Neuron (in vitro differentiated cells): ENCODE data around the gene ANKRD33B.

Experiments used
- H2AFZ ChIP-seq: one replicate; pipeline ENCODE4 v1.6.1; 2013; ENCODE audit warnings: low read depth, mild to moderate bottlenecking, inconsistent platforms, low read length, moderate library complexity
- H3K27me3 ChIP-seq: one replicate; pipeline ENCODE4 v1.6.1; 2013; ENCODE audit warnings: low read length; ENCODE audit not compliant: insufficient read depth
- H3K36me3 ChIP-seq: one replicate; pipeline ENCODE4 v1.6.1; 2013; ENCODE audit warnings: low read length; ENCODE audit not compliant: insufficient read depth
- H3K4me1 ChIP-seq: one replicate; pipeline ENCODE4 v1.6.1; 2013; ENCODE audit warnings: low read length; ENCODE audit not compliant: insufficient read depth
- H3K4me3 ChIP-seq: 2 replicates; pipeline ENCODE4 v1.5.1; 2013; ENCODE audit warnings: mild to moderate bottlenecking, low read length, moderate library complexity
- H3K9me3 ChIP-seq: one replicate; pipeline ENCODE4 v1.6.1; 2013; ENCODE audit warnings: low read length

Gene ANKRD33B

DNA sequence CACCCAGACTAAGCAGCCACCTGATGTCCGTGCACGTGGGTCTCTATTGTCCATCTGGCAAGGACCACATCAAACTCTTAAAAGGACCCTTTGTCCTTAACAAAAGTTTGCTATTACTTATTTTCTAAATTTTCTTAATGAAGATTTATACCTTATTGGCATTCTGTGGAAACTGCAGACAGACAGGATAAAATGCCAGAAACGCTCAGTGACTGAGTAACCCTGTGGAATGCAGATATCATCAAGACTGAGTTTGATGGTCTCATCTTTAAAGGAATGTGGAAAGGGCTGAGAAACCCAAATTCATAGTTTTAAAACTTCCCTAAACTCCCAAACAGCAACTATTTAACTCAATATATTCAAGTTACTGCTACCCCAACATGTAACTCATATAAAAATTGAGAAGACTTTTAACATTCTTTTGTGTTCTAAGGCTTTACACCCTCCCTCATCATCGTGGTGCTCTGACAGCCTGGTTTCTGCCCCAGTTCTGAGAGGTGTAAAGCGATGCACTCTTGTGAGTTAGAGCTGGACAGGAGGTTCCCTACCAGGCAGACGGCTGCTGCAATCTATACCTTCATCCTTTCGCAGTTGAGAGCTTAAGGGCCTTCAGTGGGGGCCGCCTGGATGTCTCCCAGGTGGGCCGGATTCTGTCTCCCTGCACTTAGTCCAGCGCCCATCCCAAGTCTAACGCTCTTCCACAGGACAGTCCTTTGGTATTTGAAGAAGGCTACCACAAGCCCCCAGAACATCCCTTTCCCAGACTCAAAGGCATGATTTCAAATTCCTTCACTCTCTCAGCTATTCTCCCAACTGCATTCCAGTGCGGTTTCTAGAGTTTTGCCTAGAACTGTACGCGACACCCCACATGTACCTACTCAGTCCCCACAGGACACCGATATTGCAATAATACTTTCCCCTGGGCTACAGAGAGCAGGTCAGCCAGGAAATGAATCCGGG is 128.2 kb downstream of the ANKRD33B start:
- Histone ChIP-seq H3K4me1 (no peaks in the 10 kb centered on the region), H3K9me3 (peaks cover 4% of the 10 kb centered on the region), H3K36me3 (no peaks in the 10 kb centered on the region), H3K27me3 (no peaks in the 10 kb centered on the region), H3K4me3 (no peak overlapping the region), H2AFZ (no peak overlapping the region)

DNA sequence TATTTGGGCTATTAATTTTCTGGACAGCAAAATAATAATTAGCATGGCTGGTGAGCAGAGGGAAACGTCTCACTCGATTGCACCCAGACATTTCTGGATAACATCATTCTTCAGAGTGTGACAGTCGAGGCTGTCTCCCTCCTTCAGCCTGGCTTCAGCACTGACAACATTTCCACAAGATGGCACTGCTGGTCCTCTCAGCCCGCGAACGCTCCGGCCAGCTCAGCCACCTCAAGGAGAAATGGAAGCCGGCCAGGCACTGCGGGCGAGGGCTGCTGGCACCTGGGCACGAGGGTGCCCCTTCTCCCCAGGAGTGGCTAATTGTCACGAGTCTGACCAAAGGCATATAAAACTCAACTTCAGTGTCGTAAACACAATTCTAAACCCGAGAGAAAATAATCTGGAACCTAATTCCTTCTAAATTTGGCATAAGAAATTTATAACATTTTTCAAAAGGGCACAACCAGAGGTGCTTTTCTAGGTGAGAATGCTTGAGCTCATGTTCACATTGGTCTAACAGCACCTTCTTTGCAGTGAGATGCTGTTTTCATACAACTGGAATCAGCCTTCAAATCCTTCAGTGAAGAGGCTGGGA is 131.3 kb downstream of the ANKRD33B start:
- Histone ChIP-seq H3K9me3 (no peaks in the 10 kb centered on the region), H2AFZ (no peak overlapping the region), H3K27me3 (no peaks in the 10 kb centered on the region), H3K36me3 (no peaks in the 10 kb centered on the region), H3K4me3 (no peak overlapping the region), H3K4me1 (no peaks in the 10 kb centered on the region)

DNA sequence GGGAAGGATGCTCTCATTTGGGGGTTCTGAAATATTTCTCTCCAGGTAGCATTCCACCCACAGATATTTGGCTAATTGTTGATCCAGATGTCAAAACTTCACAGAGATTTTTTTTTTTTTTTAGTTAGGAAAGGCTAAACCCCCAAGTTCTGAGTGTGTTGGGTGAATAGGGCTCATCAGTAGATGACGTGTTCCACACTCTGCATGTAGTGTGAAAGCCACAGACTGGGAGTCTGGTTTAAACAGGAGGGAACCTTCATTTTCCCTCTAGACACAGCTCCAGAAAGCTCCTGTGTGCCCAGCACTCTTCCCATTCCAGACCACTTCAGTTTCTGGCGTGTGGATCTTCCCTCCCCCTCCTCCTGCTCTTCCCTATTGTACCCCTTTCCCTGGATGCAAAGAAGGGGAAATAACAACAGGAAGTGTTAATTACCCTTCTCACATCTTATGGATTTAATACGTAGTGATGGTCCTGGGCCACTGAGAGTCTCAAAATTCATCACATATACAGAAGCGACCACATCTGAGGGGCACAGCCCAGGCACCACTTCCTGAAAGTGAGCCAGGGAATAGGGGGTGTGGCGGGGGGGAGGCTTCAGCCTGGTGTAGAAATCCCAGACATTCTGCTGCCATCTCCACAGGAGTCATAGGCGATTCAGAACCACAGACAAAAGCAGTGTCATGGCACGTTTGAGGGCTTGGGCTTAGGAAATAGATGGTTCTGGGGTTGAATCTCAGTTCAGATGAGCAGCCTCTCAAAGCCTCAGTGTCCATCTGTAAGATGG is 132.1 kb downstream of the ANKRD33B start:
- no peak overlapping the region for H2AFZ ChIP-seq
- H3K9me3 ChIP-seq, result no peaks in the 10 kb centered on the region
- H3K27me3 ChIP-seq, result no peaks in the 10 kb centered on the region
- no peak overlapping the region for H3K4me3 ChIP-seq
- no peaks in the 10 kb centered on the region for H3K36me3 ChIP-seq
- H3K4me1 ChIP-seq, result no peaks in the 10 kb centered on the region

GRCh38 chr5:10699281-10699874 is 135.5 kb downstream of the ANKRD33B start:
- no peaks in the 10 kb centered on the region for H3K36me3 ChIP-seq
- no peak overlapping the region for H3K4me3 ChIP-seq
- H3K27me3 ChIP-seq, result no peaks in the 10 kb centered on the region
- no peaks in the 10 kb centered on the region for H3K4me1 ChIP-seq
- no peak overlapping the region for H2AFZ ChIP-seq
- H3K9me3 ChIP-seq, result no peaks in the 10 kb centered on the region

GRCh38 chr5:10699987-10700386 is 136.1 kb downstream of the ANKRD33B start:
- Histone ChIP-seq H3K4me3 (no peak overlapping the region), H3K36me3 (no peaks in the 10 kb centered on the region), H2AFZ (no peak overlapping the region), H3K4me1 (no peaks in the 10 kb centered on the region), H3K27me3 (no peaks in the 10 kb centered on the region), H3K9me3 (no peaks in the 10 kb centered on the region)

GRCh38 chr5:10700516-10700915 is 136.6 kb downstream of the ANKRD33B start:
- Histone ChIP-seq H2AFZ (no peak overlapping the region), H3K4me3 (no peak overlapping the region), H3K27me3 (no peaks in the 10 kb centered on the region), H3K4me1 (no peaks in the 10 kb centered on the region), H3K36me3 (peaks cover 4% of the 10 kb centered on the region), H3K9me3 (no peaks in the 10 kb centered on the region)

GRCh38 chr5:10701567-10702039 is 137.7 kb downstream of the ANKRD33B start:
- Histone ChIP-seq H3K9me3 (no peaks in the 10 kb centered on the region), H3K4me1 (no peaks in the 10 kb centered on the region), H3K27me3 (no peaks in the 10 kb centered on the region)

DNA sequence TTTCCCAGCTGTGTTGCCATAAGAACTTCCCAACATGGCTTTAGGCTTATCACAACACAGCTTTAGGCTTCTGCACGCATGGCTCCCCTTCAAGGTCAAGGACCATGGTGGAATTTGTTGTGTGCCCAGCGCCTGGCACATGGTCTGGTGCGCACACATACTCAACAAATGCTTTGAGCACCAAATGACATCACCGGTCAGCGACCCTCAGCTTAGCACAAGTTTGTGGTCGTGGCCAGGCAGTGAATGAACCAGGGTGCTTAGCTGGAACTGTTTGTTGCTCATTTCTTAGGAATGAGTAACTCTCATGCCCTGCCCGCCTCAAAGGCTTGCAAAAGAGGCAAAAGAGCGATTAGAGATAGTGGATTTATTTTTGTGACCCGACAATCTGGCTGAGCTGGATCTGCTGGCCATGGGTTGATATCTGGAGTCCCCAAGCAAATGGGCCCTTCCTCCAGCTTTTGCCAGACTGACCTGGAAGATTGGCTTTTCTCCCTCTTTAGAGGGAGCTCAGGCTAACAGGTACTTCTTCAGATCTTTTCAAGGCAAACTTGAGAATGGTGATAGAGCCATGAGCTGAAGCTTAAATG is 138.3 kb downstream of the ANKRD33B start:
- H3K4me3 ChIP-seq, result no peak overlapping the region
- H3K4me1 ChIP-seq, result no peaks in the 10 kb centered on the region
- no peaks in the 10 kb centered on the region for H3K9me3 ChIP-seq
- peaks cover 4% of the 10 kb centered on the region for H3K36me3 ChIP-seq
- no peak overlapping the region for H2AFZ ChIP-seq
- no peaks in the 10 kb centered on the region for H3K27me3 ChIP-seq

More at GRCh38 chr5:10701567-10702039, 137.7 kb downstream of the ANKRD33B start:
- Histone ChIP-seq H3K4me3 (no peak overlapping the region), H2AFZ (no peak overlapping the region), H3K36me3 (peaks cover 4% of the 10 kb centered on the region)

DNA sequence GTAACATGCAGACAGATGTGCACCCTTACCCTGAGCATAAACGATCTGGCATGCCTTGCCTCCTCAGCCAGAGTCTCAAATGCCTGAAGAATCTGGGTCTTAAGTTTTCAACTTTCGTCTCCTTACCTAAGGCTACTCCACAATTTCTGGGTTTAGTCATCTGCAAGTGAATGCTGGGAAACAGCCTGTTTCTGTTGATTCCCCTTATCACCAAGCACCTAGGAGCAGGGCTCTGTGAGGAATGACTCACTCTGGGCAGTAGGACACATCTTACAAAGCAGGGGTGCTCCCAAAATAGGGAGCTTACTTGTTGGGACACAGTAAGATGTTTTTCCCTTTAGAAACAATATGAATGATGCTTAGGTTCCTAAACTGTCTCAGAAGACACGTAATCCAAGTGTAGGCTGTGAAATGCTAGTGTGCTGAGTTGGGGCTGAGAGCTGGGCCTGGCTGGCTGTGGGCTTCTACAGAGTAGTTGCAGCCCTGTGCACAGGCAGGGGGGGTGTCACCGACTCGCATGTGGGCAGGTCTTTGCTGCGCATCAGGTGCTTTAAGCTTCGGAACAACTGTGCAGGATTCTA is 139.1 kb downstream of the ANKRD33B start:
- Histone ChIP-seq H3K36me3 (peaks cover 4% of the 10 kb centered on the region), H2AFZ (no peak overlapping the region), H3K27me3 (no peaks in the 10 kb centered on the region), H3K4me1 (no peaks in the 10 kb centered on the region), H3K4me3 (no peak overlapping the region), H3K9me3 (no peaks in the 10 kb centered on the region)

GRCh38 chr5:10703676-10704075 is 139.8 kb downstream of the ANKRD33B start:
- Histone ChIP-seq H3K27me3 (no peaks in the 10 kb centered on the region), H3K36me3 (peaks cover 4% of the 10 kb centered on the region), H3K9me3 (no peaks in the 10 kb centered on the region), H3K4me3 (no peak overlapping the region), H3K4me1 (no peaks in the 10 kb centered on the region), H2AFZ (no peak overlapping the region)

- Histone ChIP-seq H3K36me3 (peaks cover 4% of the 10 kb centered on the region), H3K9me3 (no peaks in the 10 kb centered on the region), H2AFZ (no peak overlapping the region), H3K27me3 (no peaks in the 10 kb centered on the region), H3K4me3 (no peak overlapping the region), H3K4me1 (no peaks in the 10 kb centered on the region)
Observed at GRCh38 chr5:10704949-10705621, 141.2 kb downstream of the ANKRD33B start.

- peaks cover 4% of the 10 kb centered on the region for H3K36me3 ChIP-seq
- H3K4me1 ChIP-seq, result no peaks in the 10 kb centered on the region
- no peaks in the 10 kb centered on the region for H3K9me3 ChIP-seq
- no peaks in the 10 kb centered on the region for H3K27me3 ChIP-seq
- H2AFZ ChIP-seq, result no peak overlapping the region
- no peak overlapping the region for H3K4me3 ChIP-seq
Observed at GRCh38 chr5:10705747-10706146, 141.9 kb downstream of the ANKRD33B start.
